ENCODE measurements around the gene TRPT1.

DNA sequence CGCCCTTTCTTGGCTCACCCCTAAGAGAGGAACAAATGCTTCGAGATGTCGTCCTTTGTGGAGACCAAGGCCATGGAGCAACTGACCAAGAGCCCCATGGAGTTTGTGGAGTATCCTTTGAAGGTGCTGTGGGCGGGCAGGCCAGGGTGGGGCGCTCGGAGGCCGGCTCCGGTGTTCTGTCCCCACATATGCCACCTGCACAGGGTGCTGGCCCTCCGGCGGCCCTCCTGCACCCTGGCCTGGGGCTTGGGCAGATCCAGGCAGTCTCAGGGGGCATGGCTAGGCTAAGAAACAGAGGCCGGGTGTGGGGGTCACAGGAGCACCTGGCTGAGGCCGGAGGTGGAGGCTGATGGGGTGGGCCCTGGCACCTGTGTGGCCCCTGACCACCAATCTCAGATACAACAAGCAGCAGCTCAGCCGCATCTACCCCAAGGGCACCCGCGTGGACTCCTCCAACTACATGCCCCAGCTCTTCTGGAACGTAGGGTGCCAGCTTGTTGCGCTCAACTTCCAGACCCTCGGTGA, 35.6 kb upstream of the TRPT1 start:
- TF ChIP-seq CTCF (IDR thresholded peaks at IDR 0.05) (no peak), POLR2A (IDR thresholded peaks at IDR 0.05) (no peak)
